Coronary artery (tissue), 2 donors: ENCODE data around the gene CEP192.

ENCODE experiments used
- DNase-seq: peaks from one replicate; pipeline ENCODE4 v3.0.0-alpha.2; 2017; ENCODE audit warnings: low spot score
- H3K27ac ChIP-seq, 2 donors: fragments of 200-600 bp; sonication (generic); one replicate each; pipeline ENCODE4 v1.5.1; 2016 to 2019
- H3K4me3 ChIP-seq: fragments of 200-600 bp; sonication (generic); 2 replicates; pipeline ENCODE4 v1.5.1; 2016; ENCODE audit warnings: mild to moderate bottlenecking, moderate library complexity
- TF ChIP-seq, protein P1 (sequence below): fragments of 200-600 bp; sonication (generic); IDR thresholded peaks from one replicate; pipeline ENCODE4 v1.5.1; 2019; ENCODE audit warnings: antibody characterized with exemption

The CEP192 gene

DNA sequence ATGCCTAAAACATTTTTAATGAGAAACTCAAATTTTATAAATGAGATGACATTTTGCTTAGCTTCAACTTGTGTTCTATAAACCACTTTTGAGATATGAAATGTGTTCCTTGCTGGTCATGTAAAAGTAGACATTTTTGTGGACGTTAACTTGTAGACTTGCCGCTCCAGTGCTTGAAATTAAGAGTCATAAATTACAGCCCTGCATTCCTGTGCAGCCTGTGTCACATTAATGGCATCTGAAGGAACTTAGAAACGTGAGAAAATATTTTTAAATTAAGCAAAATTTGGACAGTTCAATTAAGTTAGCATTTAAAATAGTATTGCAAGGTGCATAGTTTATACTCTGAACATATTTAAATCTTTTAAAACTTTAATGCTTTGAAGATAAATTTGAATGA lies 129.1 kb downstream of the CEP192 start:
- Histone ChIP-seq H3K4me3 (no peak overlapping the region), H3K27ac (no peak overlapping the region)
- TF ChIP-seq, protein P1, sequence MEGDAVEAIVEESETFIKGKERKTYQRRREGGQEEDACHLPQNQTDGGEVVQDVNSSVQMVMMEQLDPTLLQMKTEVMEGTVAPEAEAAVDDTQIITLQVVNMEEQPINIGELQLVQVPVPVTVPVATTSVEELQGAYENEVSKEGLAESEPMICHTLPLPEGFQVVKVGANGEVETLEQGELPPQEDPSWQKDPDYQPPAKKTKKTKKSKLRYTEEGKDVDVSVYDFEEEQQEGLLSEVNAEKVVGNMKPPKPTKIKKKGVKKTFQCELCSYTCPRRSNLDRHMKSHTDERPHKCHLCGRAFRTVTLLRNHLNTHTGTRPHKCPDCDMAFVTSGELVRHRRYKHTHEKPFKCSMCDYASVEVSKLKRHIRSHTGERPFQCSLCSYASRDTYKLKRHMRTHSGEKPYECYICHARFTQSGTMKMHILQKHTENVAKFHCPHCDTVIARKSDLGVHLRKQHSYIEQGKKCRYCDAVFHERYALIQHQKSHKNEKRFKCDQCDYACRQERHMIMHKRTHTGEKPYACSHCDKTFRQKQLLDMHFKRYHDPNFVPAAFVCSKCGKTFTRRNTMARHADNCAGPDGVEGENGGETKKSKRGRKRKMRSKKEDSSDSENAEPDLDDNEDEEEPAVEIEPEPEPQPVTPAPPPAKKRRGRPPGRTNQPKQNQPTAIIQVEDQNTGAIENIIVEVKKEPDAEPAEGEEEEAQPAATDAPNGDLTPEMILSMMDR, result no peak
- no peak for DNase-seq

DNA sequence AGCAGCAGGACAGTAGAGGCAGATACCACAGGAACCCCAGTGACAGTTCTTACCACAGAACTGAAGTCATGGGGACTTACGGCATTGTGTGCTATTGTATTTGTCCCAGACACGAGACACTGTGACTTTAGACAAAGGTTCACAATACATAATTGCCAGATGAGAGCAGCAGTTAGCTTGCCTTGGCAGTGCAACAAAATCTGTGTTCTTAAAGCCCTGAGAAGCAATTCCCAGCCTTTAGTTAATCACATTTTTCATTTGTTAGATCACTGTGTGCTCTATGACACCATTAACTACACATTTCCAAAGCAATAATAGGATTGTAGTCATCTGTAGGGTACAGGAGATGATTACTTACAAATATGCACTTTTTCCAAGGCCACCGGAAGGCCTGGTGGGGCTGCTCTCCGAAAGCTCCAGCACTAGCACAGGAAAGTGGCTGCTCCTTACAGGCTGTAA lies 129.8 kb downstream of the CEP192 start:
- Histone ChIP-seq H3K27ac (no peak overlapping the region), H3K4me3 (no peak overlapping the region)
- TF ChIP-seq, protein P1, result no peak
- DNase-seq, result no peak

DNA sequence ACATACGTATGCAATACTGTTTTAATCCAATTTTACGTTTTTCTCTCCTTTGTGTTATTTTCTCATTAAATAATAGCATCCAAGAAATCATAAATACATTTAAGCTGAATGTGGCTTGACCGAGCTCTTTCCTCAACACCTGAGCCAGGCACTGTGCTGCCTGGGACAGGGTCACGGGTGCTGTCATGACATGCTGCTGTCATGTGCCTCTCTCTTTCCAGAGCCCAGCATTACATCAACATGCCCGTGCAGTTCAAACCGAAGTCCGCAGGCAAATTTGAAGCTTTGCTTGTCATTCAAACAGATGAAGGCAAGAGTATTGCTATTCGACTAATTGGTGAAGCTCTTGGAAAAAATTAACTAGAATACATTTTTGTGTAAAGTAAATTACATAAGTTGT lies 133.2 kb downstream of the CEP192 start:
- TF ChIP-seq, protein P1, result no peak
- Histone ChIP-seq H3K4me3 (no peak overlapping the region), H3K27ac (no peak overlapping the region)
- DNase-seq, result no peak

DNA sequence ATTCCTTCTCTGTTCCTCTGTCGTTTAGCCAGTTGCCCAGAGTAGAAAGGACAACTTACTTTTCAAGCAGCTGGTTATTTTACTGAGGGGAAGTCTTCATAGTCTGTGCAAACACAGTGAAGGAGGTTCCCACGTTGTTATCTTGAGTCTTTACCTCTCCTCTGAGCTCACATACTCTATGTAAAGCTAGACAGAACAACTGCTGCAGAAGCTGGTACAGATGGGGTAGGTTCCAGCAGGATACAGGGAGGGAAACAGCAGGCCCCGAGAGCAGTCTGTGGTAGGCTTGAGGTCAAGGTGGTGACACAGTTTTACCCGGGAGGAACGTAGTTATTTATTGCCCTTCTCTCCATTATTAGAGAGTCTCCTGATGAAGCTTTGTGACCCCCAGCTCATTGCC lies 134.0 kb downstream of the CEP192 start:
- no peak for DNase-seq
- Histone ChIP-seq H3K4me3 (no peak overlapping the region), H3K27ac (no peak overlapping the region)
- TF ChIP-seq, protein P1, result no peak

DNA sequence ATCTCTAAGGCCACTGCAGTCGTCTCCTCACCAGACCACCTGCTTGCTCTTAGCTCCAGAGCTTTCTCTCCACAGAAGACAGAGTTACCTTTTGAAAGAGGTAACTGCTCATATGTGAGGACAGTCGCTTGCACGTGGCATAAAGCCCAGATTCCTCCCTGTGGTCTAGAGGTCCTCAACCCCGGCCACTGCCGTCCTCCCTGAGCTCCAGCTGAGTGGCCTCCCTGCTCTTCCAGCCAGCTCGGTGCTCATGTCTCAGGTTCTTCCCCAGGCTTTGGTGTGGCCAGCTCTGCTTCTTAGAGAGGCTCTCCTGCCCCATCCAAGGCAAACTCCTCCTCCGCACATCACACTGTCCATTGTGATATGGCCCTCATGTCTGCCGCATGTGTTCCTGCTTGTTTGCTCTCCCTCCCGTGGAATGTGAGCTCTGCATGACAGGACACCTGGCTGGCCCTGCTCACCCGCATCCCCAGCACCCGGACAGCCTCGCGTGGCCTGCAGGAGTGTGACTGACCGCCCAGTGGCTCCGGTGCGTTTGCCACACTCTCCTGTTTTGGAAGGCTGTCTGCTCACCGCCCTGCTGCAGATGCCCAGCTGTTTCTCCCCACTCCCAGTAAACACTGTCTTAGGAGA lies 135.9 kb downstream of the CEP192 start:
- no peak overlapping the region for H3K4me3 ChIP-seq
- DNase-seq, result no peak
- TF ChIP-seq, protein P1, result no peak
- H3K27ac ChIP-seq, result no peak overlapping the region

DNA sequence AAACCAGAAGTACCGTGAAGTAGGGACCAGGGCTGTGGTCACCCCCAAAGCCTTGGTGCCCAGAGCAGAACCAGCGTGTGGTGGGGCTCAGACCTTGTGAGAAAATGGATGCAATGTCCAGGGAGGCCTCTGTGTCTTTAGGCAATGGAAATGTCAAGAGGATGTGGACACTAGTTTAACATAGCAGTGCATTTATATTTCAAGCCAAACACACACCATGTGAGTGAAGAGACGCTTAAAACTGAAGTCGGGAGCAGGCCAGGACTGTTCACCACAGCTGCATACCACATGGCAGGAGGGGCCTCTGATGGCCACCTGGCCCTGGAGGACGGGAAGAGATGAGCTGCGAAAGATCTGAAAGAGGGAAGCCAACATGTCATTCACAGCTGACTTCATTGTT lies 140.1 kb downstream of the CEP192 start:
- Histone ChIP-seq H3K4me3 (no peak overlapping the region), H3K27ac (no peak overlapping the region)
- DNase-seq, result no peak
- TF ChIP-seq, protein P1, result no peak
